COR-L47 (cell line): ENCODE results near the gene TRAPPC2.
A peak's percentile ranks its signal among the peaks of the same experiment; 100 is the strongest.

Experiments used
- DNase-seq: peaks from one replicate; lab custom pipeline; 2025; lab: John Stamatoyannopoulos, UW

The TRAPPC2 gene

GRCh38 chrX:13734278-13735172 is at the start of gene TRAPPC2, which contains the start of gene OFD1:
TRAPPC2 (minus strand) TSS chrX:13734620; CDS start chrX:13719963, 14,657 bp downstream.
OFD1 (plus strand) TSS chrX:13734748; CDS start chrX:13735072, 324 bp downstream.
- DNase-seq: peak; percentile 92

GRCh38 chrX:13780868-13781427 is 46.5 kb upstream of the TRAPPC2 start:
- DNase-seq: no peak

GRCh38 chrX:13778916-13779315 is 44.5 kb upstream of the TRAPPC2 start:
- no peak for DNase-seq

- no peak for DNase-seq
These were observed 42.0 kb upstream of the TRAPPC2 start for GRCh38 chrX:13776387-13776786.

- no peak for DNase-seq
These were observed 41.4 kb upstream of the TRAPPC2 start for GRCh38 chrX:13775837-13776236.

GRCh38 chrX:13774696-13775095 is 40.3 kb upstream of the TRAPPC2 start:
- DNase-seq: no peak

- peak; percentile 48 for DNase-seq
These were observed 35.7 kb upstream of the TRAPPC2 start for GRCh38 chrX:13770013-13770535.

- no peak for DNase-seq
These were observed 34.5 kb upstream of the TRAPPC2 start for GRCh38 chrX:13768939-13769338.

GRCh38 chrX:13764765-13765164 is 30.3 kb upstream of the TRAPPC2 start:
- peak; percentile 40 for DNase-seq

GRCh38 chrX:13764281-13764680 is 29.9 kb upstream of the TRAPPC2 start:
- DNase-seq: no peak

GRCh38 chrX:13763489-13763888 is 29.1 kb upstream of the TRAPPC2 start:
- DNase-seq: peak; percentile 54

- no peak for DNase-seq
These were observed 27.4 kb upstream of the TRAPPC2 start for GRCh38 chrX:13761606-13762414.

- no peak for DNase-seq
These were observed 26.0 kb upstream of the TRAPPC2 start for GRCh38 chrX:13760426-13760825.

- no peak for DNase-seq
These were observed 24.8 kb upstream of the TRAPPC2 start for GRCh38 chrX:13759152-13759718.

- no peak for DNase-seq
These were observed 22.0 kb upstream of the TRAPPC2 start for GRCh38 chrX:13756381-13756780.

- DNase-seq: no peak
These were observed 20.8 kb upstream of the TRAPPC2 start for GRCh38 chrX:13755254-13755653.

GRCh38 chrX:13754765-13755164 is 20.3 kb upstream of the TRAPPC2 start:
- DNase-seq: no peak

GRCh38 chrX:13752646-13753045 is 18.2 kb upstream of the TRAPPC2 start:
- DNase-seq: no peak

GRCh38 chrX:13752141-13752540 is 17.7 kb upstream of the TRAPPC2 start:
- DNase-seq: no peak

GRCh38 chrX:13750812-13751211 is 16.4 kb upstream of the TRAPPC2 start:
- no peak for DNase-seq

GRCh38 chrX:13750204-13750603 is 15.8 kb upstream of the TRAPPC2 start:
- no peak for DNase-seq

GRCh38 chrX:13748486-13748885 is 14.1 kb upstream of the TRAPPC2 start:
- no peak for DNase-seq
